GM12878 (cell line): ENCODE results near the gene SLC25A28.

Source experiments
- ATF2 ChIP-seq: IDR thresholded peaks from 2 replicates; pipeline ENCODE4 v1.6.1; 2012; ENCODE audit warnings: low read length, inconsistent platforms
- CBX3 ChIP-seq: fragments of 200-600 bp; sonication (generic); IDR thresholded peaks from 2 replicates; pipeline ENCODE4 v1.6.1; 2016; ENCODE audit warnings: low read depth, borderline replicate concordance
- CEBPB ChIP-seq, 2 experiments: fragments of 150-350 bp in 1 of 2; IDR thresholded peaks; 2 replicates each; pipeline ENCODE4 v1.6.1; 2012 to 2014; ENCODE audit warnings: low read depth in 2 of 2, low read length in 2 of 2, borderline replicate concordance in 1 of 2, inconsistent platforms in 1 of 2
- ETV6 ChIP-seq, 2 experiments: fragments of 450-650 bp in 1 of 2; IDR thresholded peaks in 1 of 2; conservative IDR thresholded peaks in 1 of 2; 2 replicates each; pipeline ENCODE4 v1.6.1; 2014; ENCODE audit warnings: antibody characterized with exemption in 1 of 2, borderline replicate concordance in 1 of 2, low read depth in 1 of 2, mild to moderate bottlenecking in 1 of 2, moderate library complexity in 1 of 2
- MYC ChIP-seq: IDR thresholded peaks from 2 replicates; pipeline ENCODE4 v1.6.1; 2011; ENCODE audit warnings: mild to moderate bottlenecking, low read length, moderate library complexity, inconsistent platforms; ENCODE audit not compliant: insufficient read depth, insufficient replicate concordance, insufficient read length, severe bottlenecking
- PML ChIP-seq: IDR thresholded peaks from 2 replicates; pipeline ENCODE4 v1.6.1; 2012; ENCODE audit warnings: low read length, inconsistent platforms
- ZNF274 ChIP-seq: IDR thresholded peaks from one replicate; pipeline ENCODE4 v1.8.0; 2011; ENCODE audit not compliant: insufficient read length, insufficient read depth

- no peak for TF ChIP-seq MYC
- TF ChIP-seq ATF2, result no peak
- TF ChIP-seq ETV6 (conservative IDR thresholded peaks at IDR 0.05 in 1 of 2, IDR thresholded peaks at IDR 0.05 in 1 of 2; ENCODE audit: borderline replicate concordance in 1 of 2, low read depth in 1 of 2), result no peak
- no peak for TF ChIP-seq CBX3
- TF ChIP-seq CEBPB (IDR thresholded peaks at IDR 0.05; ENCODE audit: borderline replicate concordance in 1 of 2, low read depth in 2 of 2, low read length in 2 of 2), result no peak
- TF ChIP-seq ZNF274, result no peak
- no peak for TF ChIP-seq PML
Observed at GRCh38 chr10:99617696-99618095, 2.5 kb downstream of the SLC25A28 start.
